Measurements from ENCODE around the gene PTPRM. TPM values are rescaled to one million over a fixed set of nuclear protein-coding genes. Genes with fewer than 3 reads are reported as not detected.

Gene PTPRM
- total RNA-seq (2021) (not detected in 2 replicates), Bru-seq, nascent RNA (percentile 6 among the genes with signal in this experiment), BruChase-seq, experiment 1, labeled RNA remaining after a 2-hour chase (percentile 6 among the genes with signal in this experiment), BruChase-seq, experiment 2, labeled RNA remaining after a 6-hour chase (percentile 6 among the genes with signal in this experiment)
- long read RNA-seq = 0 reads

GRCh38 chr18:7566567-7567473 lies at the start of gene PTPRM:
PTPRM (plus strand) TSS chr18:7567316; CDS start chr18:7567819, 503 bp downstream.
- H3K9me3 ChIP-seq (ENCODE audit: low read depth, low read length, poor library complexity, severe bottlenecking) = no peaks in the 10 kb centered on the region
- TF ChIP-seq EZH2 (IDR thresholded peaks at IDR 0.05; ENCODE audit: borderline replicate concordance, low read depth, low read length, poor library complexity, severe bottlenecking) = no peak
- TF ChIP-seq CTCF (conservative IDR thresholded peaks at IDR 0.05; ENCODE audit: low read depth, low read length) = no peak
- H3K4me1 ChIP-seq (ENCODE audit: insufficient read depth, low read length, poor library complexity, severe bottlenecking) = no peaks in the 10 kb centered on the region
- ChIA-PET CTCF (no interaction called here), POLR2A (ENCODE audit: low non-redundant PET) (no interaction called here)
- DNase-seq (ENCODE audit: low spot score) = peak; percentile 3
- H3K27ac ChIP-seq (ENCODE audit: low read depth, low read length, poor library complexity, severe bottlenecking) = no peak within 1 kb of the TSS
- H3K27me3 ChIP-seq (replicated peaks; ENCODE audit: insufficient read depth, low read depth, low read length, poor library complexity) = peaks cover 12% of the 10 kb centered on the region
- no peaks in the 10 kb centered on the region for H3K36me3 ChIP-seq (ENCODE audit: insufficient read depth, low read length, poor library complexity, severe bottlenecking)
- no TSS peak for BruUV-seq (replicated peaks)
- no peak within 1 kb of the TSS for H3K4me3 ChIP-seq (ENCODE audit: low read depth, low read length, poor library complexity, severe bottlenecking)
- intact Hi-C loops (cut with micrococcal nuclease; ENCODE audit: unreplicated experiment) = no loop called here

- Histone ChIP-seq H3K4me1 (ENCODE audit: insufficient read depth, low read length, poor library complexity, severe bottlenecking) (no peaks in the 10 kb centered on the region), H3K4me3 (ENCODE audit: low read depth, low read length, poor library complexity, severe bottlenecking) (no peak overlapping the region), H3K36me3 (ENCODE audit: insufficient read depth, low read length, poor library complexity, severe bottlenecking) (no peaks in the 10 kb centered on the region), H3K27me3 (replicated peaks; ENCODE audit: insufficient read depth, low read depth, low read length, poor library complexity) (no peaks in the 10 kb centered on the region), H3K9me3 (ENCODE audit: low read depth, low read length, poor library complexity, severe bottlenecking) (peaks cover 11% of the 10 kb centered on the region), H3K27ac (ENCODE audit: low read depth, low read length, poor library complexity, severe bottlenecking) (no peak overlapping the region)
- POLR2A ChIA-PET (ENCODE audit: low non-redundant PET) = no interaction called here
- CTCF ChIA-PET = no interaction called here
- intact Hi-C loops (cut with micrococcal nuclease; ENCODE audit: unreplicated experiment) = no loop called here
- no peak for DNase-seq (ENCODE audit: low spot score)
- no TSS peak for BruUV-seq (replicated peaks)
- no peak for TF ChIP-seq CTCF (conservative IDR thresholded peaks at IDR 0.05; ENCODE audit: low read depth, low read length)
- TF ChIP-seq EZH2 (IDR thresholded peaks at IDR 0.05; ENCODE audit: borderline replicate concordance, low read depth, low read length, poor library complexity, severe bottlenecking) = no peak
Measured at GRCh38 chr18:7517852-7518251, 49.3 kb upstream of the PTPRM start.

- H3K27ac ChIP-seq (ENCODE audit: low read depth, low read length, poor library complexity, severe bottlenecking) = no peak overlapping the region
- H3K9me3 ChIP-seq (ENCODE audit: low read depth, low read length, poor library complexity, severe bottlenecking) = peaks cover 8% of the 10 kb centered on the region
- DNase-seq (ENCODE audit: low spot score) = no peak
- BruUV-seq (replicated peaks) = no TSS peak
- no peaks in the 10 kb centered on the region for H3K36me3 ChIP-seq (ENCODE audit: insufficient read depth, low read length, poor library complexity, severe bottlenecking)
- POLR2A ChIA-PET (ENCODE audit: low non-redundant PET) = no interaction called here
- intact Hi-C loops (cut with micrococcal nuclease; ENCODE audit: unreplicated experiment) = no loop called here
- CTCF ChIA-PET = no interaction called here
- H3K4me1 ChIP-seq (ENCODE audit: insufficient read depth, low read length, poor library complexity, severe bottlenecking) = no peaks in the 10 kb centered on the region
- H3K27me3 ChIP-seq (replicated peaks; ENCODE audit: insufficient read depth, low read depth, low read length, poor library complexity) = no peaks in the 10 kb centered on the region
- TF ChIP-seq EZH2 (IDR thresholded peaks at IDR 0.05; ENCODE audit: borderline replicate concordance, low read depth, low read length, poor library complexity, severe bottlenecking) (no peak), CTCF (conservative IDR thresholded peaks at IDR 0.05; ENCODE audit: low read depth, low read length) (no peak)
- H3K4me3 ChIP-seq (ENCODE audit: low read depth, low read length, poor library complexity, severe bottlenecking) = no peak overlapping the region
Measured at GRCh38 chr18:7520200-7520785, 46.8 kb upstream of the PTPRM start.
